PFSK-1 (cell line): Measurements from ENCODE around the gene CARM1.

ENCODE experiments used
- REST ChIP-seq, 2 experiments: IDR thresholded peaks; 2 replicates each; pipeline versions ENCODE4 v1.6.1 to v1.8.0; 2011 to 2012; ENCODE audit warnings: low read depth in 2 of 2, low read length in 2 of 2, control low read depth in 1 of 2, inconsistent platforms in 1 of 2, mild to moderate bottlenecking in 1 of 2, moderate library complexity in 1 of 2; ENCODE audit not compliant: insufficient read depth in 1 of 2
- SIN3A ChIP-seq: IDR thresholded peaks from 2 replicates; pipeline ENCODE4 v1.6.1; 2012; ENCODE audit warnings: mild to moderate bottlenecking, low read length, moderate library complexity, borderline replicate concordance; ENCODE audit not compliant: insufficient read depth

GRCh38 chr19:10884274-10884673 lies 12.9 kb downstream of the CARM1 start:
- TF ChIP-seq SIN3A = no peak
- no peak for TF ChIP-seq REST (IDR thresholded peaks at IDR 0.05; ENCODE audit: insufficient read depth in 1 of 2, low read depth in 2 of 2, low read length in 2 of 2)
